ENCODE data around the gene ZNF341.
"Not testable (repeated sequence)": the region's sequence is repeated elsewhere in the genome, so short reads cannot be mapped to it uniquely, and the experiment has no call there.

ZNF341 gene

GRCh38 chr20:33728463-33728862, 3.3 kb upstream of the ZNF341 start:
- in situ Hi-C loops (cut with HindIII; ENCODE audit: low sequenced_read_pairs): no loop called here

GRCh38 chr20:33729101-33729500, 2.7 kb upstream of the ZNF341 start:
- in situ Hi-C loops (cut with HindIII; ENCODE audit: low sequenced_read_pairs): no loop called here

- in situ Hi-C loops (cut with HindIII; ENCODE audit: low sequenced_read_pairs): no loop called here
These were observed 677 bp upstream of the ZNF341 start for GRCh38 chr20:33730946-33731692.

- in situ Hi-C loops (cut with HindIII; ENCODE audit: low sequenced_read_pairs): no loop called here
These were observed 572 bp downstream of the ZNF341 start for GRCh38 chr20:33732166-33732970.

- in situ Hi-C loops (cut with HindIII; ENCODE audit: low sequenced_read_pairs): no loop called here
These were observed 2.1 kb downstream of the ZNF341 start for GRCh38 chr20:33733654-33734576.

- in situ Hi-C loops (cut with HindIII; ENCODE audit: low sequenced_read_pairs): no loop called here
These were observed 5.2 kb downstream of the ZNF341 start for GRCh38 chr20:33736962-33737361.

GRCh38 chr20:33739493-33739892, 7.7 kb downstream of the ZNF341 start:
- in situ Hi-C loops (cut with HindIII; ENCODE audit: low sequenced_read_pairs): no loop called here

GRCh38 chr20:33740189-33740588, 8.4 kb downstream of the ZNF341 start:
- in situ Hi-C loops (cut with HindIII; ENCODE audit: low sequenced_read_pairs): no loop called here

- in situ Hi-C loops (cut with HindIII; ENCODE audit: low sequenced_read_pairs): no loop called here
These were observed 12.4 kb downstream of the ZNF341 start for GRCh38 chr20:33744181-33744580.

- in situ Hi-C loops (cut with HindIII; ENCODE audit: low sequenced_read_pairs): no loop called here
These were observed 13.1 kb downstream of the ZNF341 start for GRCh38 chr20:33744773-33745385.

- in situ Hi-C loops (cut with HindIII; ENCODE audit: low sequenced_read_pairs): no loop called here
These were observed 14.7 kb downstream of the ZNF341 start for GRCh38 chr20:33746325-33746998.

- in situ Hi-C loops (cut with HindIII; ENCODE audit: low sequenced_read_pairs): no loop called here
These were observed 20.0 kb downstream of the ZNF341 start for GRCh38 chr20:33751775-33752174.

- in situ Hi-C loops (cut with HindIII; ENCODE audit: low sequenced_read_pairs): no loop called here
These were observed 21.3 kb downstream of the ZNF341 start for GRCh38 chr20:33753143-33753542.

- in situ Hi-C loops (cut with HindIII; ENCODE audit: low sequenced_read_pairs): no loop called here
These were observed 22.0 kb downstream of the ZNF341 start for GRCh38 chr20:33753763-33754162.

GRCh38 chr20:33755936-33756490, 24.2 kb downstream of the ZNF341 start:
- in situ Hi-C loops (cut with HindIII; ENCODE audit: low sequenced_read_pairs): not testable (repeated sequence)

- in situ Hi-C loops (cut with HindIII; ENCODE audit: low sequenced_read_pairs): no loop called here
These were observed 25.2 kb downstream of the ZNF341 start for GRCh38 chr20:33757046-33757445.

- in situ Hi-C loops (cut with HindIII; ENCODE audit: low sequenced_read_pairs): no loop called here
These were observed 25.7 kb downstream of the ZNF341 start for GRCh38 chr20:33757458-33757857.

- in situ Hi-C loops (cut with HindIII; ENCODE audit: low sequenced_read_pairs): no loop called here
These were observed 30.0 kb downstream of the ZNF341 start for GRCh38 chr20:33761698-33762250.

GRCh38 chr20:33765099-33765498, 33.3 kb downstream of the ZNF341 start:
- in situ Hi-C loops (cut with HindIII; ENCODE audit: low sequenced_read_pairs): no loop called here

- in situ Hi-C loops (cut with HindIII; ENCODE audit: low sequenced_read_pairs): no loop called here
These were observed 33.8 kb downstream of the ZNF341 start for GRCh38 chr20:33765592-33765991.
